Globus pallidus (tissue), 1 donor: ENCODE data around the gene DENND1A.
"Not testable (repeated sequence)": the region's sequence is repeated elsewhere in the genome, so short reads cannot be mapped to it uniquely, and the experiment has no call there.

Experiments used
- DNase-seq: peaks from one replicate; pipeline ENCODE4 v3.0.0-alpha.2; 2015; ENCODE audit warnings: low spot score

Gene DENND1A

GRCh38 chr9:123929870-123930831 is at the start of gene DENND1A:
Gene DENND1A (minus strand): TSS chr9:123930126. CDS start chr9:123929905, 221 bp downstream.
- DNase-seq, result peak; percentile 85

- no peak for DNase-seq
These were observed 49.1 kb upstream of the DENND1A start for GRCh38 chr9:123978981-123979380.

GRCh38 chr9:123976579-123976978 is 46.7 kb upstream of the DENND1A start:
- not testable (repeated sequence) for DNase-seq

- no peak for DNase-seq
These were observed 45.9 kb upstream of the DENND1A start for GRCh38 chr9:123975871-123976270.

- no peak for DNase-seq
These were observed 44.5 kb upstream of the DENND1A start for GRCh38 chr9:123974471-123974870.

GRCh38 chr9:123973590-123974223 is 43.8 kb upstream of the DENND1A start:
- no peak for DNase-seq

- no peak for DNase-seq
These were observed 42.7 kb upstream of the DENND1A start for GRCh38 chr9:123972618-123973017.

- no peak for DNase-seq
These were observed 37.4 kb upstream of the DENND1A start for GRCh38 chr9:123967323-123967722.

- DNase-seq, result no peak
These were observed 36.1 kb upstream of the DENND1A start for GRCh38 chr9:123965801-123966686.

GRCh38 chr9:123964761-123965160 is 34.8 kb upstream of the DENND1A start:
- DNase-seq, result no peak

GRCh38 chr9:123960965-123961364 is 31.0 kb upstream of the DENND1A start:
- DNase-seq, result no peak

- no peak for DNase-seq
These were observed 30.4 kb upstream of the DENND1A start for GRCh38 chr9:123960366-123960765.

GRCh38 chr9:123959787-123960186 is 29.9 kb upstream of the DENND1A start:
- DNase-seq, result no peak

GRCh38 chr9:123957731-123958130 is 27.8 kb upstream of the DENND1A start:
- no peak for DNase-seq

GRCh38 chr9:123957168-123957721 is 27.3 kb upstream of the DENND1A start:
- no peak for DNase-seq

GRCh38 chr9:123955637-123956036 is 25.7 kb upstream of the DENND1A start:
- DNase-seq, result no peak

- DNase-seq, result no peak
These were observed 24.8 kb upstream of the DENND1A start for GRCh38 chr9:123954518-123955280.

GRCh38 chr9:123952641-123953495 is 22.9 kb upstream of the DENND1A start:
- no peak for DNase-seq

- DNase-seq, result no peak
These were observed 18.4 kb upstream of the DENND1A start for GRCh38 chr9:123948286-123948685.

- no peak for DNase-seq
These were observed 17.4 kb upstream of the DENND1A start for GRCh38 chr9:123947326-123947725.
